ENCODE results near the gene MORN4.
"Not testable (repeated sequence)": the region's sequence is repeated elsewhere in the genome, so short reads cannot be mapped to it uniquely, and the experiment has no call there.

The MORN4 gene

DNA sequence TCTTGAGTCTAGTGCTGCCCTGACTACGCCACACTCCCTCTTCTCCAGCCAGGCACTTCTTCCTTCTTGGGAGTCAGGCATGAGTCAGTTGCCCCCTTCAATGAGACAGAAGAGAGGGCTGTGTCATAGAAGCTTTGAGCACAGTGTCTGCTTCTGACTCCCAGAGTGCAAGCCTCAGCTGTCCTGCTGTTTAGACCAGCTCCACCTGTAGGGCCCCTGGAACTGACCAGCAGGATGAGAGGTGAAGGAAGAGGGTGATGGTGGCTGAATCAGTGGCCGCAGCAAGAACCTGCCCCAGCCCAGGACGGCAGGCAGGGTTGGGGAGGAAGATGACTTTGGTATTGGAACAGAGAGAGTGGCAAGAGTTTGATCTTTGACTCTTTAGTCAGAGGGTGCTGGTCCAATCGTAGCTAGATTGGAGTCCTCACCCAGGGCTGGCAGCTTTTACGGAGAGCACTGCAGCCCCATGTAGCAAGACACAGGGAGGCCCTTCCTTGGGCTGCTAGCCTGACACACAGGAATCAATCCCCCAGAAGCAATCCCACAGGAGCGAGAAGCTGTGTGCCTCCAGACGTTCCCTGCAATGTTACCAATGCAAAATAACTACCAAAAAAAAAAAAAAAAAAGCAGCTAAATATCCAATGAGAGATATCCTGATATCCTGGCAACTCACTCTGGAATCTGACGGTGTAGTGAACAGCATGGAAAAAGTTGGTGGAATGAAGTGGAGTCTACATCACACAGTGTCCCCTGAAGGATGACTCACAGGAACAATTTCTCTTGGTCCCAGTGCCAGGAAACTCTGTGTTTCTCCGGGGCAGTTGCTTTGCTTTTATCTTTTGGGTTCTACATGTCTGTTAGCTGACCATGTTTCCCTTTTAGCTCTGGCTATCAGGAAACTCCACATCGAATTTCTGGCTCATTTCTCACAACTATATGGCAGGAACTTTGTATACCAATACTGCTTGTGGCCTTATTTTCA lies 36.9 kb downstream of the MORN4 start:
- DNase-seq = peak; percentile 80

DNA sequence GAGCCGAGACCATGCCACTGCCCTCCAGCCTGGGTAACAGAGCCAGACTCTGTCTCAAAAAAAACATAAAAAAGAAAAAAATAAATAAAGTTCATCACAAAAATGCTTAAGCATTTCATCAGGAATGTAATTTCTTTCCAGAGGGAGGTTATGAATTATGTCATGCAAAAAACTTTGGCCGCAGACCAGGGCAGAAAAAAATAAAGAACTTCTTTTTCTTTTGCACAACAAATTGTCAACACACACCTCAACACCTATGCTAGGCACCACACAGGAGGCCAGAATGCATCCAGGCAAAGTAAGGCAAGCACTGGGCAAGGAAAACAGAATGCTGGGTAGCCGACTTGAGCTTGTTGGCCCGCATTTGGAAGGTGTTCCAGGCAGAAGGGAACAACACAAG lies 39.9 kb downstream of the MORN4 start:
- DNase-seq = no peak

DNA sequence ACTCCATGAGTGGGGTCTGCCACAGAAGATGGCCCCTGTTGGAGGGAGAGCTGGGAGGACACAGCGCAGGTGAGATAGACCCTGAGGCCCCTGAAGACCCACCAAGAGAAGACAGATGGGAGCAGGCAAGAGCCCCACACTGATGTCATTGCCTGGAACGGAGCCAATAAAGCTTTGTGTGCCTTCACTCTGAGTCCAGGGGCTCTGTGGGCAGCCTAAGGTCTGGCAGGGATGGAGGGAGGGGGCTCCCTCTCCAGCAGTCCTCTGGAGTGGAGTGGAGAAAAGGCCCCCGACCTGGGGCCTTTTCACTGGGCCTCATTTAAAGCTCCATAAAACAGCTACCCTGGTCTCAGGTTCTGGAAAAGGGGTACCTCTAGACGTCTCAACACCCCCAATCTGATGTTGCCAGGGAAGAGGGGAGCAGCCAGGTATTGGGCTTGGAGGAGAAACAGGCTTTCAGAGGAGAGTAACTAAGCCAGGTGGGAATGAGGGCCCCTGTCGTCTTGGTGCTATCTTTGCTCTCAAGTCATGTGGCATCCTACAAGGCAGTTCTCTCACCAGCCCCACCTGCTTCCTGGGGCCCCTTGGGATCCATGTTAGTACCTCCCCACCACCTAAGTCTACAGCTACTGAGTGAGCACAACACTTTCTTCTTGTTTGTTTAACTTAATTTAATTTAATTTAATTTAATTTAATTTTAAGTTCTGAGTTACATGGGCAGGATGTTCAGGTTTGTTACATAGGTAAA lies 42.4 kb downstream of the MORN4 start:
- DNase-seq = no peak

DNA sequence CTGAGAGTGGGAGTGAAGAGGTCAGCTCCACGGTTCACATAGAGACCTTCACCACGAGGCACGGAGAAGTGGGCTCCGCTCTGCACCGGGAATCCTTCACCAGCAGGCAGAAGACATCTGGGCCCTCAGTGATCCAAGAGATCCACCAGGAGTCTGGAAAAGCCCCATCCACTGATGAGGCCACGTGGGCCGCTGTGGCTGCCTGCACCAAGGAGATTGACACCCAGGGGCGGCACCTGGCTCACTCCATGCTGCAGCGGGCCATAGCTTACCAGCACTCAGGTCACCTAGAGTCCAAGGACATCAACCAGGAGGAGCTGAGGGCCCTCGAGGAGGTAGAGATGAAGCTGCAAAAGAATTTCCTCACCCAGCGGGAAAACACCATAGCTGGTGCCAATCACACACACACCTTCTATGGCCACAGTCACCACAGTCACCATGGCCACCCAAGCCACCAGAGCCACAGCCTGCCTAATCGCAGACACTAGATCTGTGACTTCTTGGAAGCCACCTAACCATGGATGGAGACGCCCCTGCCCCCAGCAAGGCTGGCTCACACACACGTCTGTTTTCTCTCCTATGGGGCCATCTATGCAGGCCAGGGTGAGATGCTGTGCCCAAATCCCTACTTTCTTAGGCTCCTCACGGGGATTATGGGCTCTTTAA lies 43.1 kb downstream of the MORN4 start:
- no peak for DNase-seq

DNA sequence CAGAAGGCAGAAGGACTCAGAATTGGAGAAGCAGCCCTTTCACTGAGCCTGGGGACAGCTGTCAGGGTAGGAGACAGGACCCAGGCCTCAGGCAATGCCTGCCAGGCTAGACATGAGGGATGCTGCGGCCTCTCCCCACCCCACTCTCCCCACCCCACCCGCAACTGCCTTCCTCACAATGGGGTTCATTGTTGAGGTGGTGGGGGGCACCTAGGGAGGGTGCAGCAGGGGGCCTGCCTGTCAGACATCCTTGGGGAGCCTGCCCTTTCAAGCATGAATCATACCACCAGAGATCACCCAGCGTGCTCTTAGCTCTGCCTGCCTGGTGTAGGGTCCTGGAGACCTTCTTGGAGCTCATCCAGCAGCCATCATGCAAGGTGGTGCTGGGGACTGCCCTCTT lies 43.8 kb downstream of the MORN4 start, which contains the start of gene C10orf62:
Gene C10orf62, plus strand, starts transcription at position 243 of the 400 bp plus-strand sequence. CDS start 177 bp downstream, outside the sequence.
- no peak for DNase-seq

DNA sequence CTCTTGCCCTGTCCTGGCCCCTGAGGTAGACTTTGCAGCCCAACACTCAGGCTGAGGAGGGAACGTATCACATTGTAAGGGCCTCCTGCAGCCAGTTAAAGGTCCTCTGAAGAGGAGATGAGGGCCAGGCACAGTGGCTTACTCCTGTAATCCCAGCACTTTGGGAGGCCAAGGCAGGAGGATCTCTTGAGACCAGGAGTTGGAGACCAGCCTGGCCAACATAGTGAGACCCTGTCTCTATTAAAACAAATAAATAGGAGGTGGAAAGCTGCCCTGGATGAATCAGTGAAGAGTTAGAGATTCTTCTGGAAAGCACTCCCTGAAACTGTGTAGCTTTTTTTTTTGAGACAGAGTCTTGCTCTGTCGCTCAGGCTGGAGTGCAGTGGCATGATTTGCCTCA lies 46.1 kb downstream of the MORN4 start:
- no peak for DNase-seq

DNA sequence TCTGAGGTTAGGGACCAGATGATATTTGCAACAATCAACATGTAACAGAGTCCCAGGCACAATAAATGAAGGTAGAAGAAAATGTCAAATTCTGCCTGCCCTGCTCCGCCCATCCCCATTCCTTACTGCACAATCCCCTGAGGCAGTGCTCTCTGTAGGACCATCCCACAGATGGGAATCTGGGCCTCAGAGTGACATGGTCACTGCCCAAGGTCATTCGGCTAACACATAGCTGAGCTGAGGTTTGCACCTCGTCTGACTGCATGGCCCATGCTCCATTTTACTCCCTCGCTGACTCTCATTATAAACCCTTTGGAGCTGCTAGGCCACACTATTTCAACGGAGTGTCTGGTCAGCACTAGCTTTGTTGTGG lies 47.9 kb downstream of the MORN4 start:
- DNase-seq = no peak

DNA sequence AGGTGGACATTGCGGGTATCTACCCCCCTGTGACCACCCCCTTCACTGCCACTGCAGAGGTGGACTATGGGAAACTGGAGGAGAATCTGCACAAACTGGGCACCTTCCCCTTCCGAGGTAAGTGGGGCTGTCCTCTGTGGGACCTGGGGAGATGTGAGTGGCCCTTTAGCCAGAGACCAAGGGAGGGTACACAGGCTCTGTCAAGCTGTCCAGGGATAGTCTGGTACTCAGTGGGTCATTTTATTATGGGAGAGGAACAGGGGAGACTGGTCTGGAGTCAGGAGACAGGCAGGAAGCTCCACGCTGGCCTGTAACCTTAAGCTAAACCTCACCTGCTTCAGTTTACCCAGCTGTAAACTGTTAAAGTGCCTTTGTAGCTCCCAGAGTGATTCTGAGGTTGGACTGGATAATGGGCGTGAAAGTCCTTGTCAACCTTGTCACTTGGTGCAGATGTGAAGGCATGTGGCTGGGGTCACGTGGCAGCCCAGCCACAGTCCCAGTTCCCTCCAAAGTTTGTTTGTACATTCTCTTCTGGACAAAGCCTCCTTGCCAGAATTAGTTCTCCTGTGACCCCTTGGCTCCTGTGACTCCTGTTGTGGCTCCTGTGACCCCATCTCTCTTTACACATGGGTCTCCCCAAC lies 48.4 kb downstream of the MORN4 start:
- no peak for DNase-seq

DNA sequence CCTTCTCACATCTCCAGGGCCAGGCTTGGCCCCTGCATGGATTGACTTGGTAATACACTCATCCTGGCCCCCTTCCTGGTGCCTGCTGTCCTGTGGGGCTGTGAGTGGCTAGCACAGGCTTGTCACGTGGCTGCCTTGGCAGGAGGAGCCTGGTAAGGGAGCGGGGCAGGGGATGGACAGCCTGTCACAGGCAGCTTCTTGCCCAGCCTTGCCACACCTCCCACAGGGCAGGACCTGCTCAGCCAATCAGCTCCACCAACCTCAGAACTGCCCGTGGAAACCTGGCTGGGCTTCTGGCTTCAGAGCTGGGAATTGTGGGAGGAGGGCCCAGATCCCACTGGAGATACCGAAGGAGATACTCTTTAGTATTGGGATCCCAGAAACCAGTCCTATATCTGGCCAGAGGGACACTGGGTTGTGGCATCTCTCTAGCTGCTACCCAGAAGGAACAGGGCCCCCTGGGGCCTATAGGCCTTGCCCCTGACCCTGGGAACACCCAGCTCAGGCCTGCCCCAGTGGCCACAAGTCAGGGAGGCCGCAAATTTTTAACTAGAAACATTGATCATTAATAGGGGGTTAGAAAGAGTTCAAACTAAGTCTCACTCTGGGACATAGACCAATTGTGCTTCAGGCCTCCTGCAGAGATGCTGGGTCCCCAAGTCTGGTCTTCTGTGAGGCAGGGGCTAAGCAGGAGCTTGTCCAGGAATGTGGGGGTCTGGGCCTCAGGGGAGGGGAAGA lies 49.1 kb downstream of the MORN4 start, which contains the start of gene HOGA1:
Gene HOGA1, plus strand, starts transcription at position 330 of the 738 bp plus-strand sequence. Its CDS starts 315 bp downstream, at position 645.
- DNase-seq = peak; percentile 98

DNA sequence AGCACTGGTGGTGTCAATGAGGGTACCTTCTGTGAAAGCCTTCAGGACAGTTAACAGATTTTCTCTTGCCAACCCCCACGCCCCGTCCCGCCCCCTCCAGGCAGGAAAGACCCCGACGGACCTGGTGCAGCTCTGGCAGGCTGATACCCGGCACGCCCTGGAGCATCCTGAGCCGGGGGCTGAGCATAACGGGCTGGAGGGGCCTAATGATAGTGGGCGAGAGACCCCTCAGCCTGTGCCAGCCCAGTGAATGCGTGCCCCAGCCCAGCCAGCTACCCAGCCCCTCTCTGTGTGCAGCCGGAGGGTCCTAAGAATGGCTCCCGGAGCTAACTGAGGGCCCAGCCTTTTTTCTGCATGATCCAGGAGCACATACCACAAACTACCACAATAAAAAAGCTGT lies 49.8 kb downstream of the MORN4 start:
- no peak for DNase-seq

DNA sequence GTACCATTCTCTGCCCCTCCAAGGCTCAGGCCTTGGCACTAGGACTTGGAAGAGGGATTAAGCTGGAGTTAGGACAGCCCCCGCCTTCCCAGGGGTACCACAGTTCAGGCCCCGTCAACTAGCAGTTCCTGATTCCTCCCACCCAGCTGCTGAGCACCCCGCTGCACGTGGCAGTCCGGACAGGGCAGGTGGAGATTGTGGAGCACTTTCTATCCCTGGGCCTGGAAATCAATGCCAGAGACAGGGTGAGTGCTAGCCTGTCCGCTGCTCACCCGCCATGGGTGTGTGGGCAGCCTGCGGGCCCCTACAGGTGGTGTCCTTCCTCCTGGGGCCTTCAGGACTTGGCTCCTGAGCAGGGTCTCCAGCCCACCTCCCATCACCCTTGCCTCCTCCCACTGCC lies 51.1 kb downstream of the MORN4 start:
- DNase-seq = no peak

DNA sequence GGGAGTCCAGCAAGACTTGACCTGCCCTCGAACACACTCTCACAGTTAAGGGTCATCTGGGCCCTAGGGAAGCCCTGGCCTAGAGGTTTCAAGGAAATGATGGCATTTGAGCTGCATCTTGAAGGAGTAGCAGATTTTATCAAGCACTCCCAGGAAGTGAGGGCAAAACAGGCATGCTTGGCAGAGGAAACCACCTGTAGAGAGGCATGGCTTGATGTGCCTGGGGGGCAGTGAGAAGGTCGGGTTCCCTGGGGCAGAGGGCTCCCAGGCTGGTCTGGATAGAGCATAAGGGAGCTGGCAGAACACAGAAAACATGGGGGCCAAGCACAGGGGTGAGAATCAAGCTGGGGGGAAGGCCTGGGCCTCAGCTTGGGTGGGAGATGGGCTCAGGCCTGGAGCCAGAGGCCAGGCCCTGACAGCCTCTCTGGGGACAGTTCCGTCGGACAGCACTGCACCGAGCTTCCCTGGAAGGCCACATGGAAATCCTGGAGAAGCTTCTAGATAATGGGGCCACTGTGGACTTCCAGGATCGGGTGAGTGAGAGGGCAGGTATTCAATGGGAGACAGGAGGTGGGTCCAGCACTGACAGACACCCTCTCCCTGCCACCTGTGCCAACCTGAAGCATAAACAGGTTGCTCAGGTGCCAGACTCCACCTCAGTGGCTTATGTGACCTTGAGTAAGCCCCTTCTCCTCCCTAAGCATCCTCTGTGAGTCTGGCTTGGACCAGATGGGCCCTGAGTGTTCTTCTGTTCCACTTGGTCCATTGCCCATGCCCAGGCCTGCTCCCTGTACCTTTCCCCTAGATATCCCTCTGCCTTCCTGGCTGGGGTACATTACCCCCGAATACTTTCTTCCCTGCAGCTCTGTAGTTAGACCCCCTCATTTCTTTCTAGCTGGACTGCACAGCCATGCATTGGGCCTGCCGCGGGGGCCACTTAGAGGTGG lies 52.6 kb downstream of the MORN4 start:
- no peak for DNase-seq

DNA sequence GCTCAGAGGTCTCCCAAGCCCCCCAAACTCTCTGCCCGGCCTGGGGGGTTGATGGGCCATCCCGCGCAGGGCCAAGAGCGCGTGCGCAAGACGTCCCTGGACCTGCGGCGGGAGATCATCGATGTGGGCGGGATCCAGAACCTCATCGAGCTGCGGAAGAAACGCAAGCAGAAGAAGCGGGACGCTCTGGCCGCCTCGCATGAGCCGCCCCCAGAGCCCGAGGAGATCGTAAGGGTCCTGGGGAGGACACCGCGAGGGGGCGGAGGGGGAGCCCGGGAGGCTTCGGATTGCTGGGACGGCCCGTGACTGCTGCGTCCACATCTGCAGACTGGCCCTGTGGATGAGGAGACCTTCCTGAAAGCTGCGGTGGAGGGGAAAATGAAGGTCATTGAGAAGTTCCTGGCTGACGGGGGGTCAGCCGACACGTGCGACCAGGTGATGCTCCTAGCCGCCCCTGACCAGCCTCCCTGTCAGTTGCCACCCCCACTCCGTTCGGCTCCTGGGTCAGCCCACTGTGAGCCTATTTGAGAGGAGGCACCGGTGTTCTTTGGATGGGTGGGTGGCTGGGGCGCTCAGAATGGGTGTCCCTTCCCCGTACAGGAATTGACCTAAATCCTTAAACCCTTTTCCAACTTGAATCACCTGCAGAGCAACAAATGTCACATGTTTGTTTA lies 55.0 kb downstream of the MORN4 start:
- no peak for DNase-seq

DNA sequence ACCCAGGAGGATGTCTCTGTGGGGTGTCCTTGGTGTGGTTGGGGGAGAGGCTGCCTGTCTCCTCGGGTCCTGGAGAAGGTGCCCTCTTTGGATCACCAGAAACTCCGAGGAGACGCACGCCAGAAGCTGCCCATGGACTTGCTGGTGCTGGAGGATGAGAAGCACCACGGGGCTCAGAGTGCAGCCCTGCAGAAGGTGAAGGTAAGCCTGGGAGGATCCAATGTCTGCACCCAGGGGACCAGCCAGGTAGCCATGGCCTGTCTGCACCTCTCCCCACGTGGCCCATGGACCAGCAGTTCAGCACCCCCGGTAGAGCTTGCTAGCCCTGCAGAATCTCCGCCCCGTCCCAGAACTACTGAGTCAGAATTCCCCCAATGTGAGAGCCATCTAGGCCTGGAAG lies 55.6 kb downstream of the MORN4 start:
- DNase-seq = no peak

DNA sequence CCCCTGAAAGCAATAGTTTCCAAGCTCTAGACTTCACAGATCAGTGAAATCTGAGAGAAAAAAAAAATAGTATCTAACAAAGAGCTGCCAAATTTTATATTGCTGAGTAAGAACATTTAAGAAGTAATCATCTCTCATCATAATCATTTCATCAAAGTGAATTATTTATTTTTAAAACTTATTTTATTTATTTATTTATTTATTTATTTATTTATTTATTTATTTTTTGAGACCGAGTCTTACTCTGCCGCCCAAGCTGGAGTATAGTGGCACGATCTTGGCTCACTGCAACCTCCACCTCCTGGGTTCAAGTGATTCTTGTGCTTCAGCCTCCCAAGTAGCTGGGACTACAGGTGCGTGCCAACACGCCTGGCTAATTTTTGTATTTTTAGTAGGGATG lies 56.8 kb downstream of the MORN4 start:
- not testable (repeated sequence) for DNase-seq

DNA sequence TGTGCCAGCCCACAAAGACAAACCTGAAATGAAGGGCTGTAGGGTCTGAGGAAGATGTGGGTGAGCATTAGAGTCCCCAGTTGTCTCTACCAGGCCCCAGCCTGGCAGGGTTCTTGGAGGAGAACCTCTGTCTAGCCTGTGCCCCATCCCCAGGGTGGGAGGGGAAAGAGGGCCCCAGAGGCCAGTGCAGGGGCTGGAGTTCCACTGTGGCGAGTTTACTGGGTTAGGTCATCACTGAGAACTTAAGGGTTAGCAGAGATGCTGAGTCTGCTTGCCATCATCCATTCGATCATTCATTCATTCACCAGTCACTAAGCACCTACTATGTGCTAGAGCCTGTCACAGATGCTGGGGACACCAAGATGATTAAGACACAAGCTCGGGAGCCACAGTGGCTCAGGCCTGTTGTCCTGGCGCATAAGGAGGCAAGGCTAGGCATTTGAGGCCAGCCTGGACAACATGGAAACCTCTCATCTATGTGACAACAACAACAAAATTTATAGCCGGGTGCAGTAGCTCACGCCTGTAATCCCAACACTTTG lies 58.1 kb downstream of the MORN4 start:
- DNase-seq = peak; percentile 71

DNA sequence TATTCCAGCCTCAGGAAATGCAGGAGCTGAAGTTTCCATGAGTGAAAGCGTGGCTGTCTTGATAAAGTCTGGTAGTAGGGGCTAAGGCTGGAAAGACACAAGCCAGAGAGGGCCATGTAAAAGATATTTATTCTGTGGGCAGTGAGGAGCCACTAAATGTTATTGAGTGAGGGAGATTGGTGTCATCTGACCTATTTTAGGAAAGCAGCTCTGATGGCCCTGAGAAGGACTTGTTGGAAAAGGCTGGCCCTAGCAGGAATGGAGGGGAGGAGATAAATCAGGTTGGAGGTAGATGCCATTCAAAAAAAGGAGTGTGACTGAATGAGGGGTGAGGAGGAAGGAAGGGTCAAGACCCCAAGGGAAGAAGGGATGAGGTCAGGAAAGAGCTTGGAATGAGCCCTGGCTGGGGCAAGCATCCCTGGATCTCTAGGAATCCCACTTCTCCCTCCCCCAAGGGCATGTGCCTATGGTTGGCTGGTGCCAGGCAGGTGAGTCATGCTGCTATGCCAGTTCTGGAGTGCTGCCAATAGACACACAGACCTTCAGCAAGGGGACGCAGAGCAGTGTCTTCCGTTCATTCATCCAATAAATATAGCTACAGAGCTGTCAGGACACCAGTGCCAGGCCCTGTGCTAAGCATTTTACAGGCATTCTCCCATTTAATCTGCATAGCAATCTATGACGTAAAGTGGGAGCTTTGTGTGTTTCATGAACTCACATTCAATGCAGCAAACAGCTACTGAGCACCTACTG lies 58.8 kb downstream of the MORN4 start:
- peak; percentile 99 for DNase-seq

DNA sequence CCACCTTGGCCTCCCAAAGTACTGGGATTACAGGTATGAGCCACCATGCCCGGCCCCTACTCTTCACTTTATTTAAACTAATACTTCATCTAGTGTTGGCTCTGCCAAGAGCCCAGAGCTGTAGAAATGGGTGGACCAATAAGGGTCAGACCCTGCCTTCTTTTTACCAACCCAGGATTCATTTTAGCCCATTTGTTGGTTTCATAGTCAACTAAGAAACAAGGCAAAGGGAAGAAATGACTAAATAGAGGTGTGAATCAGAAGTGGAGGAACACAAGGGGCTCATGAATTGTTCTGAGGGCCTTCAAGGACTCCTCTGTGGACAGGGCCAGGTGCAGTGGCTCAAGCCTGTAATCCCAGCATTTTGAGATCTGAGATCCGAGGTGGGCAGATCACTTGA lies 59.6 kb downstream of the MORN4 start:
- DNase-seq = no peak

DNA sequence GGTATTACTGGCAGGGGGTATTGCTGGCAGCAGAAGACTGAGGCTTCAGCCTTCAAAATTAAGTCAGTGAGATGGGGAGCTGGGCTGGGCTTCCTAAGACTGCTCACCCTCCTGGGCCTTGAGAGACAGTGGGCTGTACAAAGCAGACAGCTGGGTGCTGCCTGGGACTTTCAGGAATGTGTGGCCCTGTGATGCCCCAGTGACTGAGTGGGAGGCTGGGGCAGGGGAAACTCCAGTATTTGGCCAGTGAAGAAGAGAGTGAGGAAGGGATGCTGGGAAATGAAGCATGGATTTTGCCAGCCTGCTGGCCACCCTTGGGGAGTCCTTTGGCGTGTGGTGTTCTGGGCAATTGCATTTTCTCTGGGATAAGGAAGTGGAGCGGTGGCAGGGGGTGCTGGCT lies 60.3 kb downstream of the MORN4 start:
- peak; percentile 52 for DNase-seq

All from NCI-H226 (cell line).